ENCODE results near the gene BAIAP2. TPM values are rescaled to one million over a fixed set of nuclear protein-coding genes. Genes with fewer than 3 reads are reported as not detected.
"Not testable (repeated sequence)": the region's sequence is repeated elsewhere in the genome, so short reads cannot be mapped to it uniquely, and the experiment has no call there.

Gene BAIAP2
- total RNA-seq, 1 donor from 2014 or later: 27.9 TPM

DNA sequence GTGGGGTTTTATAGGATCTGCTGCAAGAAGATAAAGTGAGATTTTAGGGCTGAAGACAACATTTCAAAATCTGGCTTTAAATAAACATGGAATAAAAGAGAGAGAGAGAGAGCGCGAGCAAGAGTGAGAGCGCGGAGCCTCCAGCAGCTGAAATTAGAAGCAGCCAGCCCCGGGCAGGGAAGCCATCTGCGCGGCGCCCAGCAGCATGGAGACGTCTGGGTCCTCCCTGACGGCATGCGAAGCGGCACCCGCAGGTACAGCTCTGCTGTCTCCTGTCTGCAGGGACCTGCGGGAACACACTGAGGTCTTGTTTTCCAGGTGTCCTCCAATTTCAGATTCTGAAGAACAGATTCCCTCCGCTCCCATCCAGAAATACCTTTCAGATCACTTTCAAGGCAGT is 7.9 kb upstream of the BAIAP2 start:
- Histone ChIP-seq H3K36me3 (no peaks in the 10 kb centered on the region), H3K9me3 (replicated peaks) (no peaks in the 10 kb centered on the region), H3K27me3 (ENCODE audit: low read depth) (peaks cover 40% of the 10 kb centered on the region), H3K4me1 (peaks cover 36% of the 10 kb centered on the region), H3K4me3 (no peak overlapping the region), H3K27ac (replicated peaks) (no peak overlapping the region)
- no peak for DNase-seq
- no peak for TF ChIP-seq CTCF (IDR thresholded peaks at IDR 0.05; ENCODE audit: borderline replicate concordance)
- intact Hi-C loops (cut with micrococcal nuclease): loop anchor here (5.0 kb wide), 1 partner anchor 65 kb away; no protein-coding TSS in a partner anchor

DNA sequence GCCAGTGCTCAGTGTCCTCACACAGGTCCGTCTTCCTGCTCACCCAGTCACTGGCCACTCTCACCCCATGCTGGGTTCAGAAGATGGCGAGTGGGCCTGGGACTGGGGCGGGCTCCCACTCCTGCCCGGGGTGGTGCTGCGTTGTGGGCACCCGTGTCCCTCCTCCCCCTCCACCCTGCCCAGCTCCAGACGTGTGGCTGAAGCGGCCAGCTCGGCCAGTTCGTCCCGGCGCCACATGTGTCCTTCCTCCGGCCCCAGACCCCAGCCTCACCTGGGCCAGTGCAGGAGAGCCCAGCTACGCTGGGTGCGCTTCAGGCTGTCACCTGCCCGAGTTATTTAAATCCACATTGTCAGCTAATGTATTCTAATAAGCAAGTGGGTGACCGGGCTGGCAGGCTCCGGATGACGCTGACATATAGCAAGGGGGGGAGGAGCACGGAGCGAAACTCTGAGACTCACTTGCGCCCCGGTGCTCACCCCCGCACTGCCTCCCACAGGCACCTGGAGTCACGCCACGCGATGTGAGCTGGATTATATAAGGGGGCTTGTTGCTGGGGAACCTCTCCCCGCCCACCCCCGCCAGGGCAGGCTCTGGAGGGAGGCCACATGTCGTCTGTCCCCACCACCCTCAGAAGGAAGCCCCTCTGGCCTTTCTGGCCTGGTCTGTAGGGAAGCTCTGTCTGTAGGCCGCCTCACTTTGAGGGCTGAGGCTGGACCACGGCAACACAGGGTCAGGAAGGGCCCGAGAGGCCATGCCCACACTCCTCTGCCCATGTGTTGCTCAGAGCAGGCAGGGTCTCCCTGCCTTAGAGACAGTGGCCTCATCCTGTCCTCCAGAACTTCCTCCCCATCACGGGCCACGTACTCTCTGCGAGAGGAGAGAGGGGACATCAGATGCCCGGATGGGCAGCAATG is 7.1 kb upstream of the BAIAP2 start:
- H3K27me3 ChIP-seq (ENCODE audit: low read depth): peaks cover 40% of the 10 kb centered on the region
- H3K4me1 ChIP-seq: peaks cover 40% of the 10 kb centered on the region
- intact Hi-C loops (cut with micrococcal nuclease): loop anchor here (5.0 kb wide), 1 partner anchor 64 kb away; no protein-coding TSS in a partner anchor
- no peak for TF ChIP-seq CTCF (IDR thresholded peaks at IDR 0.05; ENCODE audit: borderline replicate concordance)
- H3K9me3 ChIP-seq (replicated peaks): no peaks in the 10 kb centered on the region
- DNase-seq: no peak
- H3K27ac ChIP-seq (replicated peaks): no peak overlapping the region
- no peaks in the 10 kb centered on the region for H3K36me3 ChIP-seq
- no peak overlapping the region for H3K4me3 ChIP-seq

DNA sequence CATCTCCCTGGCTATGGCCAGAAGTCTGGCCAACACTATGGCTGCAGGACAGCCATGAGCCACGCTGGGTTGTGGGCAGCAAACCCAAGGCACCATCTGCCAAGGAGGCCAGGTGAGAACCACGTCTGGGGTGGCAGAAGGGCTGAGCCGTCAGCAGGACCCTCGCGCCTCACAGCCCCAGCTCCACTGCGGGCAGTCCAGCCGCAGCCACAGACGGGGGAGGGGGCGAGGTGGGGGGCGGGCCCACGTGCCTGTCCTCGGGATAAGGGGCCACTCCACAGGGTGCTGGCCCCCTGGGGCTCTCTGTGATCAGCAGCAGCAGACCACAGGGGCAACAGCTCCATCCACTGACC is 6.5 kb upstream of the BAIAP2 start:
- Histone ChIP-seq H3K27me3 (ENCODE audit: low read depth) (peaks cover 40% of the 10 kb centered on the region), H3K4me3 (no peak overlapping the region), H3K4me1 (peaks cover 44% of the 10 kb centered on the region), H3K27ac (replicated peaks) (no peak overlapping the region), H3K9me3 (replicated peaks) (no peaks in the 10 kb centered on the region), H3K36me3 (no peaks in the 10 kb centered on the region)
- DNase-seq: no peak
- intact Hi-C loops (cut with micrococcal nuclease): loop anchor here (5.0 kb wide), 1 partner anchor 64 kb away; no protein-coding TSS in a partner anchor
- TF ChIP-seq CTCF (IDR thresholded peaks at IDR 0.05; ENCODE audit: borderline replicate concordance): no peak

DNA sequence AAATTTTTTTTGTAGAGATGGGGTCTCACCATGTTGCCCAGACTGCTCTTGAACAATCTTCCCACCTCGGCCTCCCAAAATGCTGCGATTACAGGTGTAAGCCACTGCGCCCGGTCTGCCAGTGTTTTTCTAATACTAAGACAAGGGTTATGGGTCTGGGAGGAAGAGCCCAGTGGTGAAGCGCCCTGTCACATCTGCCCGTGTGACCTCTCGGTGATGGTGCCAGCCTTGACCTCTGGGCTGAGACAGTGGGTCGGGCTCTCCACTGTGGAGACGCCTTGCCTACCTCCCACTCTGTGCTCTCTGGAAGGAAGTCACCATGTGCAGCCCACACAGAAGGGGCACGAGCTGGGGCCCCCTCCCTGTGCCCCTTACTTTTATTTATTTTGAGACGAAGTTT is 5.1 kb upstream of the BAIAP2 start:
- H3K27me3 ChIP-seq (ENCODE audit: low read depth): peaks cover 40% of the 10 kb centered on the region
- intact Hi-C loops (cut with micrococcal nuclease): loop anchor here (5.0 kb wide), 1 partner anchor 62 kb away; no protein-coding TSS in a partner anchor
- H3K27ac ChIP-seq (replicated peaks): no peak overlapping the region
- no peaks in the 10 kb centered on the region for H3K9me3 ChIP-seq (replicated peaks)
- no peak for DNase-seq
- H3K4me1 ChIP-seq: peaks cover 44% of the 10 kb centered on the region
- H3K36me3 ChIP-seq: no peaks in the 10 kb centered on the region
- no peak overlapping the region for H3K4me3 ChIP-seq
- no peak for TF ChIP-seq CTCF (IDR thresholded peaks at IDR 0.05; ENCODE audit: borderline replicate concordance)

- H3K4me3 ChIP-seq; DNase-seq; H3K36me3 ChIP-seq; intact Hi-C loops (cut with micrococcal nuclease); H3K9me3 ChIP-seq (replicated peaks); H3K27ac ChIP-seq (replicated peaks): not testable (repeated sequence)
- H3K4me1 ChIP-seq: peaks cover 44% of the 10 kb centered on the region
- peaks cover 40% of the 10 kb centered on the region for H3K27me3 ChIP-seq (ENCODE audit: low read depth)
These were observed 4.6 kb upstream of the BAIAP2 start for GRCh38 chr17:81030312-81030711.

Measured in left ventricle myocardium inferior (tissue), 1 donor.